GM19239 (cell line): ENCODE measurements around the gene LMTK2.

Experiments
- DNase-seq: peaks from one replicate; pipeline ENCODE4 v3.0.0; 2011; ENCODE audit warnings: low spot score; ENCODE audit not compliant: insufficient read length
- FAIRE-seq: peaks from 2 replicates; lab custom pipeline; 2011; peaks lifted over from hg19 to GRCh38; lab: Jason Lieb, UNC

The LMTK2 gene

GRCh38 chr7:98168904-98169621, 62.4 kb downstream of the LMTK2 start:
- FAIRE-seq (no peak), DNase-seq (no peak)

- FAIRE-seq: no peak
These were observed 64.3 kb downstream of the LMTK2 start for GRCh38 chr7:98170966-98171365.

GRCh38 chr7:98171449-98171848, 64.8 kb downstream of the LMTK2 start:
- FAIRE-seq (no peak), DNase-seq (no peak)

More at GRCh38 chr7:98170966-98171365, 64.3 kb downstream of the LMTK2 start:
- DNase-seq: no peak

- DNase-seq (no peak), FAIRE-seq (no peak)
These were observed 67.9 kb downstream of the LMTK2 start for GRCh38 chr7:98174334-98175259.

GRCh38 chr7:98175260-98175940, 68.7 kb downstream of the LMTK2 start:
- no peak for FAIRE-seq

GRCh38 chr7:98177553-98177952, 70.9 kb downstream of the LMTK2 start:
- DNase-seq (no peak), FAIRE-seq (no peak)

More at GRCh38 chr7:98175260-98175940, 68.7 kb downstream of the LMTK2 start:
- DNase-seq: no peak

GRCh38 chr7:98178321-98178720, 71.7 kb downstream of the LMTK2 start:
- FAIRE-seq (no peak), DNase-seq (no peak)

- no peak for DNase-seq
- no peak for FAIRE-seq
These were observed 72.3 kb downstream of the LMTK2 start for GRCh38 chr7:98178762-98179490.

GRCh38 chr7:98180751-98181150, 74.1 kb downstream of the LMTK2 start:
- DNase-seq (no peak), FAIRE-seq (no peak)

- DNase-seq (no peak), FAIRE-seq (no peak)
These were observed 78.4 kb downstream of the LMTK2 start for GRCh38 chr7:98185101-98185500.

- no peak for DNase-seq
These were observed 79.9 kb downstream of the LMTK2 start for GRCh38 chr7:98186452-98187137.

GRCh38 chr7:98187138-98187502, 80.5 kb downstream of the LMTK2 start:
- no peak for DNase-seq
- FAIRE-seq: no peak

More at GRCh38 chr7:98186452-98187137, 79.9 kb downstream of the LMTK2 start:
- FAIRE-seq: no peak

- no peak for FAIRE-seq
- DNase-seq: no peak
These were observed 82.9 kb downstream of the LMTK2 start for GRCh38 chr7:98189559-98189958.

- no peak for FAIRE-seq
- DNase-seq: no peak
These were observed 85.2 kb downstream of the LMTK2 start for GRCh38 chr7:98191668-98192431.

GRCh38 chr7:98192781-98193457, 86.3 kb downstream of the LMTK2 start:
- no peak for DNase-seq

GRCh38 chr7:98193474-98194180, 87.0 kb downstream of the LMTK2 start:
- no peak for FAIRE-seq
- no peak for DNase-seq

More at GRCh38 chr7:98192781-98193457, 86.3 kb downstream of the LMTK2 start:
- no peak for FAIRE-seq

GRCh38 chr7:98194186-98194585, 87.5 kb downstream of the LMTK2 start:
- DNase-seq (no peak), FAIRE-seq (no peak)
